Calu3 (cell line): ENCODE measurements around the gene QSOX1. TPM values are rescaled to one million over a fixed set of nuclear protein-coding genes. Genes with fewer than 3 reads are reported as not detected.
A peak's percentile ranks its signal among the peaks of the same experiment; 100 is the strongest.

Source experiments
- BruUV-seq: library from RNA; stranded (reverse); fragments of 400-500 nt; replicated peaks from 2 replicates; lab custom pipeline; 2021; lab: Mats Ljungman, UMichigan
- CTCF ChIA-PET: fragments of 300-600 bp; sonication (Branson Sonifier 250); formaldehyde crosslinking; loops from one replicate; lab custom pipeline; 2022; ENCODE audit warnings: antibody characterized with exemption; lab: Charles Lee
- DNase-seq: peaks from one replicate; pipeline ENCODE4 v3.0.0; 2022
- H3K27ac Mint-ChIP-seq: one replicate; pipeline ENCODE4 v1.8.0; 2022; ENCODE audit warnings: mixed read lengths; ENCODE audit not compliant: unreplicated experiment
- H3K27me3 Mint-ChIP-seq: one replicate; pipeline ENCODE4 v1.8.0; 2022; ENCODE audit warnings: mixed read lengths; ENCODE audit not compliant: unreplicated experiment
- H3K36me3 Mint-ChIP-seq: one replicate; pipeline ENCODE4 v1.8.0; 2022; ENCODE audit warnings: mild to moderate bottlenecking, moderate library complexity, mixed read lengths; ENCODE audit not compliant: insufficient read depth, unreplicated experiment
- H3K4me1 Mint-ChIP-seq: one replicate; pipeline ENCODE4 v1.8.0; 2022; ENCODE audit warnings: mild to moderate bottlenecking, low read depth, mixed read lengths; ENCODE audit not compliant: unreplicated experiment
- H3K4me3 Mint-ChIP-seq: one replicate; pipeline ENCODE4 v1.8.0; 2022; ENCODE audit warnings: mild to moderate bottlenecking, low read depth, moderate library complexity, mixed read lengths; ENCODE audit not compliant: unreplicated experiment
- H3K9me3 Mint-ChIP-seq: one replicate; pipeline ENCODE4 v1.8.0; 2022; ENCODE audit warnings: low read depth, mixed read lengths; ENCODE audit not compliant: unreplicated experiment
- intact Hi-C: fragments of 100-400 bp; cut with micrococcal nuclease; formaldehyde crosslinking; loops from one replicate; pipeline ENCODE4 v1.10.0; 2022; ENCODE audit not compliant: unreplicated experiment
- total RNA-seq: library from RNA; stranded (reverse); gene quantifications from 2 replicates; pipeline ENCODE4 v1.2.3, GENCODE V29; 2022
- TF ChIP-seq, protein P1 (sequence below): fragments of 200-600 bp; IDR thresholded peaks from one replicate; pipeline ENCODE4 v1.8.0; 2022; ENCODE audit warnings: antibody characterized with exemption; ENCODE audit not compliant: unreplicated experiment

QSOX1 gene
- total RNA-seq, 1 experiment from 2014 or later: 462 TPM

DNA sequence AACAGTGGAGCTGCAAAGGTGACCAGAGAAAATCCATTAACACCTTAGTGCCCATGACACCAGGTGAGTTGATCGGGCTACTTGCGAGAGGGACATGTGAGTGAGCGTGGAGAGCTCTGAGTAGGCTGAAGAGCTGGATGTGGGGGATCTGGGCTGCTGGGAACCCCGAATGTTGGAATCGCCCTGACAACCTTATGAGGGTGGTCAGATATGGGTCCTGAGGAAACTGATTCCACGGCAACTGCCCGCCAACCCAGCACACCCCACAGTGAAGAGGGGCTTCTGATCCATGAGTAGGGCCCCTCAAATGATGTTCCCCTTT lies 705 bp upstream of the QSOX1 start:
- peak overlapping the region; percentile 99 for H3K4me3 Mint-ChIP-seq
- H3K36me3 Mint-ChIP-seq: peaks cover 61% of the 10 kb centered on the region
- no peaks in the 10 kb centered on the region for H3K27me3 Mint-ChIP-seq
- intact Hi-C loops: no loop called here
- CTCF ChIA-PET: interaction anchor here (0.6 to 6.5 kb wide), 4 partner anchors 15 to 27 kb away, joined by 3 to 89 read pairs (median 6); no protein-coding TSS in a partner anchor
- no TSS peak for BruUV-seq
- H3K4me1 Mint-ChIP-seq: peaks cover 67% of the 10 kb centered on the region
- no peaks in the 10 kb centered on the region for H3K9me3 Mint-ChIP-seq
- TF ChIP-seq, protein P1, sequence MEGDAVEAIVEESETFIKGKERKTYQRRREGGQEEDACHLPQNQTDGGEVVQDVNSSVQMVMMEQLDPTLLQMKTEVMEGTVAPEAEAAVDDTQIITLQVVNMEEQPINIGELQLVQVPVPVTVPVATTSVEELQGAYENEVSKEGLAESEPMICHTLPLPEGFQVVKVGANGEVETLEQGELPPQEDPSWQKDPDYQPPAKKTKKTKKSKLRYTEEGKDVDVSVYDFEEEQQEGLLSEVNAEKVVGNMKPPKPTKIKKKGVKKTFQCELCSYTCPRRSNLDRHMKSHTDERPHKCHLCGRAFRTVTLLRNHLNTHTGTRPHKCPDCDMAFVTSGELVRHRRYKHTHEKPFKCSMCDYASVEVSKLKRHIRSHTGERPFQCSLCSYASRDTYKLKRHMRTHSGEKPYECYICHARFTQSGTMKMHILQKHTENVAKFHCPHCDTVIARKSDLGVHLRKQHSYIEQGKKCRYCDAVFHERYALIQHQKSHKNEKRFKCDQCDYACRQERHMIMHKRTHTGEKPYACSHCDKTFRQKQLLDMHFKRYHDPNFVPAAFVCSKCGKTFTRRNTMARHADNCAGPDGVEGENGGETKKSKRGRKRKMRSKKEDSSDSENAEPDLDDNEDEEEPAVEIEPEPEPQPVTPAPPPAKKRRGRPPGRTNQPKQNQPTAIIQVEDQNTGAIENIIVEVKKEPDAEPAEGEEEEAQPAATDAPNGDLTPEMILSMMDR: no peak
- H3K27ac Mint-ChIP-seq: peak overlapping the region; percentile 40
- no peak for DNase-seq

DNA sequence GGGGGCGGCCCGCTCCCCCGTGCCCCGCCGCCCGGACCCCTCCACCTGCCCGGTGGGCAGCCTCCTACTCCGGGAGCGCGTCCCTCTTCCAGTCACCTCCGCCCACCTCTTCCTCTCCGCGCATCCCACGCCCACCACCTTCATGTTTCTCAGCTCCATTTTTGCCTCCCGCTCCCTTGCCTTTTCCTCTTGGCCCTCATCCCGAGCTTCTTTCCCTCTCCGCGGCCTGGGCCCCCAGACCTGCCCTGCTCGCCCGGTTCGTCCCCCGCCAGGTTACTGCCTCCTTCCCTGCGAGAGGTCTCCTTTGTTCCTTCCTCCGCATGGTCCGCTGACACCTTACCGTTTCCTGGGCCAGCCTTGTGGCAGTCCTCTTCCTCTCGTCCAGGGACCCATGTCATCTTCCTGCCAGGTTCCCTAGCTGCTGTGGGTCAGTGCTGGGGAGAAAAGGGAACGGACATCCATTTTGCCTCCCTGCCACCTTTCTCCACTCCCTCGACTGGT lies 563 bp downstream of the QSOX1 start:
- intact Hi-C loops: no loop called here
- H3K36me3 Mint-ChIP-seq: peaks cover 61% of the 10 kb centered on the region
- no TSS peak for BruUV-seq
- no peaks in the 10 kb centered on the region for H3K9me3 Mint-ChIP-seq
- TF ChIP-seq, protein P1: no peak
- H3K4me1 Mint-ChIP-seq: peaks cover 75% of the 10 kb centered on the region
- no peaks in the 10 kb centered on the region for H3K27me3 Mint-ChIP-seq
- H3K4me3 Mint-ChIP-seq: peak overlapping the region; percentile 99
- DNase-seq: peak; percentile 36
- H3K27ac Mint-ChIP-seq: peak overlapping the region; percentile 79
- CTCF ChIA-PET: interaction anchor here (0.5 to 6.5 kb wide), 4 partner anchors 11 to 26 kb away, joined by 3 to 89 read pairs (median 6); no protein-coding TSS in a partner anchor

DNA sequence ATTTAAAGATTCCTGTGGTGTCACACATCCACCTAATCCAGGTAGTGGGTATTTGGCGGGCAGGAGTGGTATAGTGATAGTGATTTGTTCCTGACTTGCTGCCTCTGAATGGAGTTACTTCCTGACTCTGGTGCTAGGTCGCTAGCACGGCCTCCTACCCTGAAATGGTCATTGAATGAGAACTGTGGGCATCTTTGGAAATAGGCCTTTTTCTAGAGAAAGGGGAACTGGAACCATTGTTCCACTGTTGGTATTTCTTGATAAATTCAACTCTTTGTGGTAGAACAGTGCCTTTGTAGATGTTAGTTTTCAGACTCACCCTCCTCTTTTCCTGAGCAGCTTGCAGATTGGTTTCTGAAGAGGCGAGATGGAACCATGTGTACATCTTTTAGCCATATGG lies 1.5 kb downstream of the QSOX1 start:
- Mint-ChIP-seq H3K4me3 (peak overlapping the region; percentile 99), H3K27me3 (no peaks in the 10 kb centered on the region), H3K4me1 (peaks cover 71% of the 10 kb centered on the region), H3K36me3 (peaks cover 58% of the 10 kb centered on the region), H3K9me3 (no peaks in the 10 kb centered on the region), H3K27ac (peak overlapping the region; percentile 78)
- BruUV-seq: no TSS peak
- TF ChIP-seq, protein P1: no peak
- no peak for DNase-seq
- CTCF ChIA-PET: interaction anchor here (2.5 to 6.5 kb wide), 2 partner anchors 13 to 22 kb away, joined by 8 to 89 read pairs; no protein-coding TSS in a partner anchor
- intact Hi-C loops: loop anchor here (2.0 kb wide), 2 partner anchors 15 to 279 kb away; partner anchors contain the start of gene TOR1AIP2

DNA sequence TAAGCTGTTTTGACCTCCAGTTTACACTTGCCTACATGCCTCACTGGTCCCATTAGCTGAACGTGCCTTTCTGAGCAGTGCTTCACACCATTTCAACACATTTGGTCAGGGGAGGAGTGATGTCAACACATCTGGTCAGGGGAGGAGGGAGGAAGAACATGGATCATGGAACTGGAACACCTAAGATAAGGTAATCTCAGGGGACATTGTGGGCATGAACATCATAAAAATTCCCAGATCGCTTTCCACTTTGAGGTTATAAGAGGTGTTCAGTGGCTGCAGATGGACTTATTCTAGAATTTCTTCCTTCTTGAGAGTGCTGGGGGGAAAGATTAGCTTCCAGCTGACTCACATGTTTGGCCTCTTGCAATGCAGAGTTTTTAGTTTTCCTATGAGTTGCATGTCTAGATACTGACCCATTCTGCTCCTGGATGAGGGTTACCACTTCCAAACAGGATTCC lies 2.0 kb downstream of the QSOX1 start:
- peak overlapping the region; percentile 78 for H3K27ac Mint-ChIP-seq
- TF ChIP-seq, protein P1: no peak
- peaks cover 53% of the 10 kb centered on the region for H3K36me3 Mint-ChIP-seq
- peaks cover 66% of the 10 kb centered on the region for H3K4me1 Mint-ChIP-seq
- H3K4me3 Mint-ChIP-seq: peak overlapping the region; percentile 99
- CTCF ChIA-PET: interaction anchor here (2.2 to 6.5 kb wide), 3 partner anchors 12 to 22 kb away, joined by 8 to 89 read pairs (median 10); no protein-coding TSS in a partner anchor
- no peaks in the 10 kb centered on the region for H3K9me3 Mint-ChIP-seq
- BruUV-seq: no TSS peak
- intact Hi-C loops: loop anchor here (2.0 kb wide), 2 partner anchors 14 to 280 kb away; partner anchors contain the start of gene TOR1AIP2
- no peak for DNase-seq
- H3K27me3 Mint-ChIP-seq: no peaks in the 10 kb centered on the region
